B cell (primary cell): ENCODE measurements around the gene FILIP1. TPM values are rescaled to one million over a fixed set of nuclear protein-coding genes. Genes with fewer than 3 reads are reported as not detected.

Source experiments
- ATAC-seq: fragments of 200-7000 bp; cut with Tn5 transposase; one replicate; pipeline ENCODE4 v1.10.0; 2021; ENCODE audit warnings: low read depth, mild to moderate bottlenecking, moderate number of reproducible peaks, moderate library complexity
- CTCF ChIA-PET: fragments of 350-600 bp; sonication (Branson Sonifier 250); formaldehyde crosslinking; loops from one replicate; lab custom pipeline; 2021; ENCODE audit warnings: antibody characterized with exemption, inconsistent platforms; lab: Charles Lee
- POLR2A ChIA-PET: fragments of 350-600 bp; sonication (Branson Sonifier 250); formaldehyde crosslinking; loops from one replicate; lab custom pipeline; 2021; ENCODE audit warnings: antibody characterized with exemption; lab: Charles Lee
- DNase-seq: peaks from one replicate; pipeline ENCODE4 v3.0.0; 2013
- H2AFZ ChIP-seq: 2 replicates; pipeline ENCODE4 v1.6.1; 2012; ENCODE audit warnings: mild to moderate bottlenecking, low read depth, low read length; ENCODE audit not compliant: insufficient read depth, poor library complexity, severe bottlenecking
- H3K27ac ChIP-seq, 2 donors: 1 replicate in 1 of 2; 2 replicates in 1 of 2; pipeline ENCODE4 v1.5.1; 2012 to 2013; ENCODE audit warnings: low read length in 2 of 2, mild to moderate bottlenecking in 2 of 2, moderate library complexity in 1 of 2
- H3K27me3 ChIP-seq, 4 experiments: fragments of 200-600 bp in 1 of 4; sonication (generic) in 1 of 4; replicated peaks in 1 of 4; 1 replicate in 2 of 4; 2 replicates in 2 of 4; pipeline versions ENCODE4 v1.6.1 to v1.7.0; 2013 to 2016; ENCODE audit warnings: low read length in 3 of 4, mild to moderate bottlenecking in 2 of 4, mixed read lengths in 1 of 4, moderate library complexity in 1 of 4; ENCODE audit not compliant: insufficient read depth in 4 of 4, control insufficient read depth in 3 of 4; ENCODE audit errors: control extremely low read depth in 1 of 4
- H3K36me3 ChIP-seq, 2 experiments: replicated peaks in 1 of 2; 1 replicate in 1 of 2; 2 replicates in 1 of 2; pipeline versions ENCODE4 v1.6.1 to v1.7.1; 2013; ENCODE audit warnings: low read length in 1 of 2; ENCODE audit not compliant: insufficient read depth in 2 of 2, control insufficient read depth in 1 of 2; ENCODE audit errors: control extremely low read depth in 1 of 2, extremely low read depth in 1 of 2
- H3K4me1 ChIP-seq, 2 donors: fragments of 200-600 bp in 1 of 2; sonication (generic) in 1 of 2; 1 replicate in 1 of 2; 2 replicates in 1 of 2; pipeline versions ENCODE4 v1.5.1 to v1.6.1; 2013 to 2017; ENCODE audit warnings: low read length in 2 of 2; ENCODE audit not compliant: control insufficient read depth in 2 of 2, insufficient read depth in 2 of 2
- H3K4me2 ChIP-seq: replicated peaks from 2 replicates; pipeline ENCODE3; 2012; ENCODE audit warnings: mild to moderate bottlenecking, low read depth, low read length; ENCODE audit not compliant: poor library complexity, severe bottlenecking
- H3K4me3 ChIP-seq, 5 experiments: fragments of 200-600 bp in 1 of 5; sonication (generic) in 1 of 5; 1 replicate in 3 of 5; 2 replicates in 2 of 5; pipeline versions ENCODE4 v1.5.1 to v1.7.0; 2011 to 2016; ENCODE audit warnings: low read length in 4 of 5, mild to moderate bottlenecking in 4 of 5, low read depth in 2 of 5, control low read depth in 1 of 5, moderate library complexity in 1 of 5; ENCODE audit not compliant: insufficient read depth in 1 of 5; ENCODE audit errors: control extremely low read depth in 1 of 5, extremely low read depth in 1 of 5
- H3K79me2 ChIP-seq: fragments of 200-600 bp; sonication (generic); one replicate; pipeline ENCODE4 v1.6.0; 2016; ENCODE audit warnings: low read length; ENCODE audit not compliant: control insufficient read depth, insufficient read depth
- H3K9ac ChIP-seq: fragments of 200-600 bp; sonication (generic); 2 replicates; pipeline ENCODE4 v1.6.1; 2017; ENCODE audit warnings: mild to moderate bottlenecking, low read length, moderate library complexity
- H3K9me3 ChIP-seq, 3 donors: one replicate each; pipeline versions ENCODE4 v1.6.1 to v1.7.1; 2013; ENCODE audit warnings: low read length in 2 of 3; ENCODE audit not compliant: control insufficient read depth in 2 of 3, insufficient read depth in 1 of 3; ENCODE audit errors: control extremely low read depth in 1 of 3
- H4K20me1 ChIP-seq: 2 replicates; pipeline ENCODE4 v1.6.0; 2012; ENCODE audit warnings: mild to moderate bottlenecking, low read length; ENCODE audit not compliant: insufficient read depth, control insufficient read depth, poor library complexity, severe bottlenecking
- H3K27ac Mint-ChIP-seq: one replicate; pipeline ENCODE4 v1.8.0; 2021; ENCODE audit warnings: mixed read lengths
- H3K27me3 Mint-ChIP-seq: one replicate; pipeline ENCODE4 v1.8.0; 2021; ENCODE audit warnings: mixed read lengths
- H3K4me1 Mint-ChIP-seq: one replicate; pipeline ENCODE4 v1.8.0; 2021; ENCODE audit warnings: mixed read lengths
- H3K4me3 Mint-ChIP-seq: one replicate; pipeline ENCODE4 v1.8.0; 2021; ENCODE audit warnings: mixed read lengths
- H3K9me3 Mint-ChIP-seq: one replicate; pipeline ENCODE4 v1.8.0; 2022; ENCODE audit warnings: mixed read lengths; ENCODE audit not compliant: insufficient read depth
- EZH2 ChIP-seq: IDR thresholded peaks from 2 replicates; pipeline ENCODE4 v1.6.1; 2012; ENCODE audit warnings: borderline replicate concordance, low read depth, mild to moderate bottlenecking, moderate library complexity, low read length; ENCODE audit not compliant: insufficient read depth, poor library complexity, severe bottlenecking
- WGBS: methylation state at CpG from one replicate; pipeline ENCODE4 v1.1.5; 2013; ENCODE audit warnings: missing lambda C conversion rate; ENCODE audit not compliant: insufficient coverage; 5-methylcytosine and 5-hydroxymethylcytosine counted together
- intact Hi-C: fragments of 100-400 bp; cut with micrococcal nuclease; formaldehyde crosslinking; loops from one replicate; pipeline ENCODE4 v1.10.0; 2022
- polyA plus RNA-seq: library from polyadenylated mRNA; depleted of rRNA; stranded (reverse); fragments of >200 nt; gene quantifications from 2 replicates; pipeline ENCODE4 v1.2.3, GENCODE V29; 2012
- total RNA-seq, 2 donors: library from RNA; stranded (reverse); fragments of 120-200 nt in 1 of 2; gene quantifications; 1 replicate in 1 of 2; 2 replicates in 1 of 2; pipeline versions ENCODE4 v1.2.3 to v1.2.4, GENCODE V29; 2013 to 2022
- TF ChIP-seq, protein P1 (sequence below): fragments of 200-600 bp; IDR thresholded peaks from one replicate; pipeline ENCODE4 v1.8.0; 2022; ENCODE audit warnings: antibody characterized with exemption, mild to moderate bottlenecking

The FILIP1 gene
- total and polyA plus RNA-seq, 2 donors (not counting 1 experiment from before 2014, with no cell fraction given): not detected

DNA sequence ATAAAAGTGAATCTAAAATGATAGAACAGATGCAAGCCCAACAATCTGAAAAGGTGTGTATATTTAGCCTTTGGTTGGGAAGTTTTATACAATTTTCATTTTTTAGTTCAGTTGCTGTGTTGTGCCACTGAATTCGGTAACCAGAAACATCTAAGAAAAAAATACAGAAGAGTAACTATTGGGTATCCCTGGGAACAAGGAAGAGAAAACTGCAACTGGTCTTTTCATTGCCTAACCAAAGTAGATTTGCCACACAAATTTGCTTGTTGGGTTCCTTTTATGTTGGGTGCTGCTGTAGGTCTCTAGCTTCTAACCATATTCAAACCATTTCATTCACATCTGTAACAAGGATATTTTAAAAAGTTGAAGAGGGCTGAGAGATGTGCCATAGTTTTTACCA lies 206.2 kb downstream of the FILIP1 start:
- no peak overlapping the region for H3K27ac Mint-ChIP-seq
- H3K79me2 ChIP-seq: peaks cover 62% of the 10 kb centered on the region
- CTCF ChIA-PET: no interaction called here

DNA sequence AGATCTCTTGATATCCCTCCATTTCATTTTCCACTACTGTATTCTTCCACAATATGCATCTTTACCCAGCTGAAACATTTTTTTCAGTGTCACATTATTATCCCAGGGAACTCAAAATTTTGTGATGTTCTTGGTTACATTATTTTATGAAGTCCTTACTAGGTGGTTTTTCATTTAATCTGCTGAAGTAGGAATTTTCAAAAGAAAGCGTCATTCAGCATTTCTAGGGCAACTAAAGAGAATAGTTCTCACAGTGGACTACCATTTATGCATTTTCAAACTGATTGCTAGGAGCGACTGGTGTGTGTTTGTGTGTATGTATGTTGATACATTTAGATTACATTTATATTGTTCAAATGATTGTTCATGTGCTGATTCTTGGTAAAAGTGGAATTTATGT lies 206.6 kb downstream of the FILIP1 start:
- Histone ChIP-seq H3K36me3 (no peaks in the 10 kb centered on the region), H3K4me3 (no peak overlapping the region), H3K27ac (no peak overlapping the region), H3K9ac (no peak overlapping the region), H3K27me3 (no peaks in the 10 kb centered on the region), H3K4me2 (no peak overlapping the region), H3K79me2 (peaks cover 64% of the 10 kb centered on the region), H4K20me1 (no peaks in the 10 kb centered on the region), H3K4me1 (peaks cover 15 to 23% of the 10 kb centered on the region in 2 donors), H2AFZ (no peak overlapping the region), H3K9me3 (no peaks in the 10 kb centered on the region)
- POLR2A ChIA-PET: no interaction called here
- H3K4me1 Mint-ChIP-seq: peaks cover 15% of the 10 kb centered on the region
- no peaks in the 10 kb centered on the region for H3K9me3 Mint-ChIP-seq
- DNase-seq (no peak), ATAC-seq (no peak)
- no CpG with 5 or more reads among the region's 2 CpGs for WGBS
- intact Hi-C loops: loop anchor here (10.0 kb wide), 1 partner anchor 1822 kb away; the partner anchor contains the start of gene MTO1
- CTCF ChIA-PET: no interaction called here
- no peak for TF ChIP-seq EZH2
- H3K4me3 Mint-ChIP-seq: peak overlapping the region; percentile 63
- no peak overlapping the region for H3K27ac Mint-ChIP-seq
- H3K27me3 Mint-ChIP-seq: no peaks in the 10 kb centered on the region

More for the DNA sequence above, 206.2 kb downstream of the FILIP1 start:
- POLR2A ChIA-PET: no interaction called here
- TF ChIP-seq EZH2: no peak
- TF ChIP-seq, protein P1, sequence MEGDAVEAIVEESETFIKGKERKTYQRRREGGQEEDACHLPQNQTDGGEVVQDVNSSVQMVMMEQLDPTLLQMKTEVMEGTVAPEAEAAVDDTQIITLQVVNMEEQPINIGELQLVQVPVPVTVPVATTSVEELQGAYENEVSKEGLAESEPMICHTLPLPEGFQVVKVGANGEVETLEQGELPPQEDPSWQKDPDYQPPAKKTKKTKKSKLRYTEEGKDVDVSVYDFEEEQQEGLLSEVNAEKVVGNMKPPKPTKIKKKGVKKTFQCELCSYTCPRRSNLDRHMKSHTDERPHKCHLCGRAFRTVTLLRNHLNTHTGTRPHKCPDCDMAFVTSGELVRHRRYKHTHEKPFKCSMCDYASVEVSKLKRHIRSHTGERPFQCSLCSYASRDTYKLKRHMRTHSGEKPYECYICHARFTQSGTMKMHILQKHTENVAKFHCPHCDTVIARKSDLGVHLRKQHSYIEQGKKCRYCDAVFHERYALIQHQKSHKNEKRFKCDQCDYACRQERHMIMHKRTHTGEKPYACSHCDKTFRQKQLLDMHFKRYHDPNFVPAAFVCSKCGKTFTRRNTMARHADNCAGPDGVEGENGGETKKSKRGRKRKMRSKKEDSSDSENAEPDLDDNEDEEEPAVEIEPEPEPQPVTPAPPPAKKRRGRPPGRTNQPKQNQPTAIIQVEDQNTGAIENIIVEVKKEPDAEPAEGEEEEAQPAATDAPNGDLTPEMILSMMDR: no peak
- Histone ChIP-seq H3K36me3 (no peaks in the 10 kb centered on the region), H3K4me2 (no peak overlapping the region), H4K20me1 (no peaks in the 10 kb centered on the region), H3K4me3 (no peak overlapping the region), H3K9me3 (no peaks in the 10 kb centered on the region), H3K27me3 (no peaks in the 10 kb centered on the region), H3K27ac (no peak overlapping the region), H3K9ac (no peak overlapping the region), H3K4me1 (peaks cover 15 to 20% of the 10 kb centered on the region in 2 donors), H2AFZ (no peak overlapping the region)
- Mint-ChIP-seq H3K4me3 (no peak overlapping the region), H3K4me1 (peaks cover 13% of the 10 kb centered on the region), H3K9me3 (no peaks in the 10 kb centered on the region), H3K27me3 (no peaks in the 10 kb centered on the region)
- DNase-seq (no peak), ATAC-seq (no peak)
- intact Hi-C loops: loop anchor here (10.0 kb wide), 1 partner anchor 1823 kb away; the partner anchor contains the start of gene MTO1
- WGBS: 100% methylated on average over 1 of the region's 1 CpG
